ENCODE results near the gene GSTM5. TPM values are rescaled to one million over a fixed set of nuclear protein-coding genes. Genes with fewer than 3 reads are reported as not detected.
"Not testable (repeated sequence)": the region's sequence is repeated elsewhere in the genome, so short reads cannot be mapped to it uniquely, and the experiment has no call there.

GSTM5 gene
- total RNA-seq, 1 donor from 2014 or later = 0.04 TPM

DNA sequence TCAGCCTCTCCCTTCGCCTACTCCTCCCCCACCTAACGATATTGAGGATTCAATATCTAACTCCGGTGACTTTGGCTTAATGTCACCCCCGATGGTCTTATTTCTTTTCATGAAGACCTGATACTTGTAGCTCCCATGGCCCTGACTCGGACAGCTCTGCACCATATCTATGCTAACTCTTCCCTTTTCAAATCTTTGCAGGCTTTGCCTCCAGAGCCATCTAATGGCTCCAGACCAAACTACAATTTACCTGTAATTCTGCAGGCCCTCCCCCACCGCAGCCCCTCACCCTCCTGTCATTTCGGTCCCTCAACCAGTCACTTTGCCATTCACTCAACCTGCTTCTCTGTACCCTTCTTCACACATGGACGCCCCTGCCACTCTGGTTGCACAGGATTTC lies 7.9 kb upstream of the GSTM5 start:
- H3K27me3 Mint-ChIP-seq = no peaks in the 10 kb centered on the region
- CTCF ChIA-PET = no interaction called here
- intact Hi-C loops (cut with micrococcal nuclease) = no loop called here

DNA sequence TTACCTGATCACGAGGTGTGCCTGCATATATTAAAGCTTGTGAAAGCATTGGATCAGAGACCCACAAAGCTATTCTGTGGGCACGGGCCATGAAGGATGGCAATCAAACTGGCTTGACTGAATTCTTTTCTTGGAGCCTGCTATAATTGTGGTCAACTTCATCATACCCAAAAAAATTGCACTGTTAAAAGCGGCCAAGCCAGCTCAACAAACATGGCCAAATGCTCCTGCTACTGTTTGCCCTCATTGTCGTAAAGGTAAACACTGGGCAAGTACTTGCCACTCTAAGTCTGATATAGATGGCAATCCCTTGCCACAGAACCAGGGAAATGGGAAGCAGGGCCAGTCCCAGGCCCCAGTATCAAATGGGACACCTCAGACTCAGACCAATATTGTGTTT lies 6.6 kb upstream of the GSTM5 start:
- peaks cover 3% of the 10 kb centered on the region for H3K36me3 Mint-ChIP-seq (ENCODE audit: low read depth)
- ChIA-PET CTCF (no interaction called here), POLR2A (no interaction called here)
- TF ChIP-seq, protein P1, sequence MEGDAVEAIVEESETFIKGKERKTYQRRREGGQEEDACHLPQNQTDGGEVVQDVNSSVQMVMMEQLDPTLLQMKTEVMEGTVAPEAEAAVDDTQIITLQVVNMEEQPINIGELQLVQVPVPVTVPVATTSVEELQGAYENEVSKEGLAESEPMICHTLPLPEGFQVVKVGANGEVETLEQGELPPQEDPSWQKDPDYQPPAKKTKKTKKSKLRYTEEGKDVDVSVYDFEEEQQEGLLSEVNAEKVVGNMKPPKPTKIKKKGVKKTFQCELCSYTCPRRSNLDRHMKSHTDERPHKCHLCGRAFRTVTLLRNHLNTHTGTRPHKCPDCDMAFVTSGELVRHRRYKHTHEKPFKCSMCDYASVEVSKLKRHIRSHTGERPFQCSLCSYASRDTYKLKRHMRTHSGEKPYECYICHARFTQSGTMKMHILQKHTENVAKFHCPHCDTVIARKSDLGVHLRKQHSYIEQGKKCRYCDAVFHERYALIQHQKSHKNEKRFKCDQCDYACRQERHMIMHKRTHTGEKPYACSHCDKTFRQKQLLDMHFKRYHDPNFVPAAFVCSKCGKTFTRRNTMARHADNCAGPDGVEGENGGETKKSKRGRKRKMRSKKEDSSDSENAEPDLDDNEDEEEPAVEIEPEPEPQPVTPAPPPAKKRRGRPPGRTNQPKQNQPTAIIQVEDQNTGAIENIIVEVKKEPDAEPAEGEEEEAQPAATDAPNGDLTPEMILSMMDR (IDR thresholded peaks at IDR 0.05) = no peak
- no peak overlapping the region for H3K27ac Mint-ChIP-seq
- H3K4me3 Mint-ChIP-seq = no peak overlapping the region
- peaks cover 18% of the 10 kb centered on the region for H3K9me3 Mint-ChIP-seq
- H3K4me1 Mint-ChIP-seq = no peaks in the 10 kb centered on the region
- DNase-seq = no peak
- no peak for ATAC-seq (ENCODE audit: low read depth)
- intact Hi-C loops (cut with micrococcal nuclease) = no loop called here
- H3K27me3 Mint-ChIP-seq = no peaks in the 10 kb centered on the region

More for the DNA sequence above, 7.9 kb upstream of the GSTM5 start:
- peaks cover 15% of the 10 kb centered on the region for H3K9me3 Mint-ChIP-seq
- peaks cover 3% of the 10 kb centered on the region for H3K36me3 Mint-ChIP-seq (ENCODE audit: low read depth)
- POLR2A ChIA-PET = no interaction called here
- no peak overlapping the region for H3K4me3 Mint-ChIP-seq
- ATAC-seq (ENCODE audit: low read depth) (no peak), DNase-seq (no peak)
- TF ChIP-seq, protein P1 (IDR thresholded peaks at IDR 0.05) = no peak
- H3K27ac Mint-ChIP-seq = no peak overlapping the region
- H3K4me1 Mint-ChIP-seq = no peaks in the 10 kb centered on the region

DNA sequence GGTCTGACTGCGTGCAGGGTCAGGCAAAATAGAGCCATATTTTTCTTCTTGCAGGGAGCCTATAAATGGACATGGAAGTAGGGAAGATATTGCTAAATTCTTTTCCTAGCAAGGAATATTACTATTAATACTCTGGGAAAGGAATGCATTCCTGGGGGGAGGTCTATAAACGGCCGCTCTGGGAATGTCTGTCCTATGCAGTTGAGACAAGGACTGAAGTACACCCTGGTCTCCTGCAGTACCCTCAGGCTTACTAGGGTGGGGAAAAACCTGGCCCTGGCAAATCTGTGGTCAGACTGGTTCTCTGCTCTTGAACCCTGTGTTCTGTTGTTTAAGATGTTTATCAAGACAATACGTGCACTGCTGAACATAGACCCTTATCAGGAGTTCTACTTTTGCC lies 3.1 kb upstream of the GSTM5 start:
- H3K4me1 Mint-ChIP-seq; CTCF ChIA-PET; H3K27ac Mint-ChIP-seq; H3K36me3 Mint-ChIP-seq (ENCODE audit: low read depth); DNase-seq; POLR2A ChIA-PET; H3K4me3 Mint-ChIP-seq; ATAC-seq (ENCODE audit: low read depth); intact Hi-C loops (cut with micrococcal nuclease); H3K27me3 Mint-ChIP-seq: not testable (repeated sequence)
- peaks cover 18% of the 10 kb centered on the region for H3K9me3 Mint-ChIP-seq

DNA sequence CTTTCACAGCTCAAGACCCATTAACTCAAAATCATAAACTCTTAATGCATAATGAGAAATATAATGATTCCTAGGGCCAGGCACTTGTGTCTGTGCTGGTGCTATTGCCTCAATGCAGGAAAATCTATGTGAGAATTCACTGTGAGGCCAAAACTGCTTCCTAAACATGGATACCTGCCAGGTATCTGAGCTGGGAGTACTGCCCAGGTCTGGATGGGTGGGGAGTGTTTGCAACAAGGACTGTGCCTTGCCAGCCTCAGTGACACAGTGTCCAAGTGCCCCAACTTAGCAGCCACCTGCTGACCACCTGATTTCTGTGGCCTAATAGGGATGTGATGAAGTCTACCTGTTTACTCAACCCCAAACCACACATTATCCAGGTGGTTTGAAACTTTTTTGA lies 2.2 kb upstream of the GSTM5 start:
- DNase-seq; intact Hi-C loops (cut with micrococcal nuclease); H3K27ac Mint-ChIP-seq; H3K4me1 Mint-ChIP-seq; H3K4me3 Mint-ChIP-seq; H3K36me3 Mint-ChIP-seq (ENCODE audit: low read depth); ATAC-seq (ENCODE audit: low read depth); POLR2A ChIA-PET; CTCF ChIA-PET: not testable (repeated sequence)
- H3K9me3 Mint-ChIP-seq = peaks cover 14% of the 10 kb centered on the region
- peaks cover 12% of the 10 kb centered on the region for H3K27me3 Mint-ChIP-seq

DNA sequence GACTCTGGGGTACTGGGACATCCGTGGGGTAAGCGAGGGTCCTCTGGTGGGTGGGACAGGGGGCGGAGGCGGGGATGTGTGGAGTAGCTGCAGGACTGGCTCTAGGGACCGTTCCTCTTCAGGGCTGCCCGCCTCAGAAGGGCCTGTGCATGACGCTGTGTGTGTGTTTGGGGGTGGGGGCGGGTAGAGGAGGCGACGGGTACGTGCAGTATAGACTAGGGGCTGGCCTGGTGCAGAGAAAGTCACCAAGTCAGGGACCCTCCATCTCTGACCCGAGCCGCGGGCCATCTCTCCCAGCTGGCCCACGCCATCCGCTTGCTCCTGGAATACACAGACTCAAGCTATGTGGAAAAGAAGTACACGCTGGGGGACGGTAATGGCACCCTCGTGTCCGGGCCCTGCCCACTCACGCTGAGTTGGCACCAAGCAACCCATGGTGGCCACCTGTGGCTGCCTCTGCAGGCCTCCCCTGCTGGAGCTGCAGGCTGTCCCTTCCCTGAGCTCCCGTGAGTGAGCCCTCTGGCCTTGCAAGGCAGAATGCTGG lies 342 bp downstream of the GSTM5 start:
- H3K4me1 Mint-ChIP-seq = peaks cover 1% of the 10 kb centered on the region
- TF ChIP-seq, protein P1 (IDR thresholded peaks at IDR 0.05) = no peak
- H3K27ac Mint-ChIP-seq = no peak overlapping the region
- ChIA-PET POLR2A (no interaction called here), CTCF (no interaction called here)
- peaks cover 3% of the 10 kb centered on the region for H3K36me3 Mint-ChIP-seq (ENCODE audit: low read depth)
- peak overlapping the region; percentile 82 for H3K4me3 Mint-ChIP-seq
- DNase-seq (no peak), ATAC-seq (ENCODE audit: low read depth) (no peak)
- H3K9me3 Mint-ChIP-seq = peaks cover 14% of the 10 kb centered on the region
- intact Hi-C loops (cut with micrococcal nuclease) = no loop called here
- peaks cover 17% of the 10 kb centered on the region for H3K27me3 Mint-ChIP-seq

DNA sequence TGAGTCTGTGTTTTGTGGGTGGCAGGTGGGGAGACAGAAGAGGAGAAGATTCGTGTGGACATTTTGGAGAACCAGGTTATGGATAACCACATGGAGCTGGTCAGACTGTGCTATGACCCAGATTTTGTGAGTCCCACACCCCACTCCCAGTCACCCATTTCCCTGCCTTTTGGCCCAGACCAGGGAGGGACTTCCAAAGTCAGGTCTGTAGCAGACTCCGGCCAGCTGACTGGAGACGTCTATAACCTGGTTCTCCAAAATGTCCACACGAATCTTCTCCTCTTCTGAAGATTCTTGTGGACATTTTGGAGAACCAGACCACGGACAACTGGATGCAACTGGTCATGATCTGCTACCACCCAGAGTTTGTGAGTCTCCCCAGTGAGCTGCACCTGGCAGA lies 1.6 kb downstream of the GSTM5 start:
- Mint-ChIP-seq H3K36me3 (ENCODE audit: low read depth) (no peaks in the 10 kb centered on the region), H3K9me3 (peaks cover 7% of the 10 kb centered on the region), H3K27ac (no peak overlapping the region), H3K4me3 (no peak overlapping the region), H3K4me1 (peaks cover 1% of the 10 kb centered on the region), H3K27me3 (peaks cover 17% of the 10 kb centered on the region)
- CTCF ChIA-PET = no interaction called here
- intact Hi-C loops (cut with micrococcal nuclease) = no loop called here
- DNase-seq (no peak), ATAC-seq (ENCODE audit: low read depth) (no peak)
- POLR2A ChIA-PET = no interaction called here
- TF ChIP-seq, protein P1 (IDR thresholded peaks at IDR 0.05) = no peak

All from activated B cell treated with CpG ODN at 0.5 μM for 24 hours (primary cell).